ENCODE measurements around the gene PLA2G3.
A peak's percentile ranks its signal among the peaks of the same experiment; 100 is the strongest.
"Not testable (repeated sequence)": the region's sequence is repeated elsewhere in the genome, so short reads cannot be mapped to it uniquely, and the experiment has no call there.

PLA2G3 gene

DNA sequence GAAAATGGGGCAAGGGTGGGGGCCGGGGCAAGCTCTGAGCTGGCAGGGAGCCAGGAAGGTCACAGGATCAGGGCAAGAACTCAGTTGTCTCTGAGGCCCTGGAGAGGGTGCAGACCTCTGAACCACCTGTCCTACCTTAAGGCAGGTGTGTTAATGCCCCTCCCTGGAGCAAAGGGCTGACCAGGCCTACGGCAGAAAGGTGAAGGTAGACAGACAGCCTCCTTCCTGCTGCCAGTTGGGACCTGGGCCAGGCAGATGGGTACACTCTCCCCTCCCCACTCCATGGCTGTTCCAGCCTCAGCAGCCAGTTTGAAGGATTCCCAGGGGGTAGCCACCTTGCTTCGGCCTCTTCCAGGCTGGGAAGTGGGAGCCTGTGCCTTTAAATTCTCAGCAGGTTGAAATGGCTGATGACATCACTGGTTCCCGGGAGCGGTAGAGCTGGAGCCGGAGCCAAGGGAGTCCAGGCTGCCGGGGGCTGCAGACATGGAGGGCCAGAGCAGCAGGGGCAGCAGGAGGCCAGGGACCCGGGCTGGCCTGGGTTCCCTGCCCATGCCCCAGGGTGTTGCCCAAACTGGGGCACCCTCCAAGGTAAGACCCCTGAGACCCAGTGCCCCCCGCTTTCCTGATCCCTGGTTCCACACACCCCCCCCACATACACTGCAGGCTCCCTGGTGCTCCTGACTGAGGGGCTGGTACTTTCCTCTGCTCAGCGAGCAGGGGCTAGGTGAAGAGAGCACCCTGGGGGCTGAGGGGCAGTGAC lies 17.6 kb downstream of the PLA2G3 start, which contains the start of gene INPP5J:
Gene INPP5J, plus strand, starts transcription at position 435 of the 760 bp plus-strand sequence. Its CDS starts 49 bp downstream, at position 484.
- DNase-seq: no peak

DNA sequence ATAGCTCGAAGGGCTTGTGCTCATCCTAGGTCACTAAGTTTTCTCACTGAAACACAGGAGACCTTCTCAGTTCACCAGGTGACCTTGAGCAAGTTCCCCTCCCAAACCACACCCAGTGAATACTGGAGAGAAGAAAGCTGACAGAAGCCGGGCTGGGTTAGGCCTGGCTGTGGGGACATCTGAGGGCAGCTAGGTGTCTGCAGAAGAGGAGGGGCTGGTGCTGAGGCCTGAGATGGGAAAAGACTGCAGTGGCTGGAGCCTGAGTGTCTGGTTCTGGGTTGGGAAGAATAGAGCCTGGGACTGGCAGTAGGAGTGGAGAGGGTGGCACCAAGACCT lies 18.1 kb downstream of the PLA2G3 start:
- DNase-seq: no peak

DNA sequence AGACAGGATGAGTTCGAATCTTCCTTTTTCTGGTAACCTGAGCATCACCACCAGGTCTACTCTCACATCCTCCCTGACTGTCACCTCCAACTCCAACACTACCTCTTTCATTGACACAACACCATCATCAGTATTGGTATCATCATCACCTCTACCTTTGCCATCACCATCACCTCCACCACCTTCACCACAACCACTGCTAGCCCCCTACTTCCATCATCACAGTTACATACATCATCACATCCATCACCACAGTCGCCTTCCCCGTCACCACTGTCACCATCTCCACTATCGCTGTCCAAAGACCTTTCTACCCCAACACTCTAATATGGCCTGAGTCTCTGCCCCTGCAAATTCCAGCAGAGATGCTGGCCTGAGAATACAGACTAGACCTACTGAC lies 18.9 kb downstream of the PLA2G3 start:
- DNase-seq: no peak

DNA sequence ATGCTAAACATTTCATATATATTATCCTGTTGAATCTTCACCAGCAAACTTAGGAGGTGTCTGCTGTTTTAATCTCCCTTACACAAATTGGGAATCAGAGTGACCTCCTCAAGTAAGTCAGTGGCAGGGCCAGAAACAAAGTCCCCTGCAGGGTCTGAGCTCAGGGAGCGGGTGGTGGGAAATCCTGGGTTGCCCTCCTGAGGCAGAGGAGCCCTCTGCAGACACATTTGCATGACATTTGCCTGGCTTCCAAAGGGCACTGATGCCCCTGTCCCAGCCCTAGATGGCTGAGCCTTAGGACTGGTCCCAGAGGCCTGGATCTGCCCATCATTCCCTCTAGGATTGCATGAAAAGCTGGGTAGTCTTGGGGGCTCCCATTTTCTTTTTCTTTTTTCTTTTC lies 19.7 kb downstream of the PLA2G3 start:
- DNase-seq: no peak

DNA sequence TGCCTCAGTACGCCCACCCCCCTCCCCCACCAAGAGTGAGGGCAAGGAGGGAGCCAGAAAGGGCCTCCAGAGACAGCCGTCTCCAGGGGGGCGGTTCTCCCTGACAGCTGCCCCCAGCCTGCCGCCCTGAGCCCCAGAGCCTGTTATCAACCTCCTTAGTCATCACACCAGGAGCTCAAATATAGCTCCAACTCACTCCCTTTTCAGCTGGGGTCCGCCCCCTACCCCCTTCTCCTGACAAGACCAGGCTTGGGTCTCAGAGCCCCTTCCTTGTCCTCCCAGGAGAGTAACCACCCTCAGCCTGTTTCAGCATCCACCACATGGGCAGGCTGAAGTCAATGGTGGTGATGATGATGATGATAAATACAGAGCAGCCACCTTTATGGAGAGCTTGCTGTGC lies 20.1 kb downstream of the PLA2G3 start:
- DNase-seq: no peak

DNA sequence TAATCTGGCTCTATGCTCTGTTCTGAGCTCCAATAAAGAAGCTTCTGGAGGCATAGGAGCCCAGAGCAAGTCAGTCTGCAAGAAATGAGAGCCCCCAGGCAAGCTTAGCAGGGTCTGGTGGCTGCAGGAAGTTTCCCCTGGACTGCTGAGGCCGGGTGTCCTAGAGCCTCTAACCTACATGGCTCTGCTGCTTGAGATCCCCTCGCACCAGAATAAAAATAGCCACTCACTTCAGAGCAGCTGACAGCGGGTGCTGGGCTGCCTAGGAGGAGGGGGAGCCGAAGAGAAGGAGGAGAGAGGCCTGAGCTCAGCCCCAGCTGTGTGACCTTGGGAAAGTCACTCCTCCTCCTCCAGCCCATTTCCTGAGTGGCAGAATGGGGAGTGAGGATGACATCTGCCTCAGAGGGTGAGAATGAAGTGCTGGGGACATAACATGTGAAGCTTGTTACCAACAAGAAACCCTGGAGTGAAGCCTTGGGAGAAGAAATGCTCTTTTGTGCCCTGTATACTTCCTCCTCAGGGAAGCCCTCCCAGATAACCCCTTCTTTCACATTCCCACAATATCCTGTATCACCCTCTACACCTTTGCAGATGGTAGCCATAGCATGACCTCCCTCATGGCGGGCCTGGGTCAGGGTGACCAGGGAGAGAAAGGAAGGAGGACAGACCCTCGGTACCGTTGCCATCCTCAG lies 21.1 kb downstream of the PLA2G3 start:
- no peak for DNase-seq

DNA sequence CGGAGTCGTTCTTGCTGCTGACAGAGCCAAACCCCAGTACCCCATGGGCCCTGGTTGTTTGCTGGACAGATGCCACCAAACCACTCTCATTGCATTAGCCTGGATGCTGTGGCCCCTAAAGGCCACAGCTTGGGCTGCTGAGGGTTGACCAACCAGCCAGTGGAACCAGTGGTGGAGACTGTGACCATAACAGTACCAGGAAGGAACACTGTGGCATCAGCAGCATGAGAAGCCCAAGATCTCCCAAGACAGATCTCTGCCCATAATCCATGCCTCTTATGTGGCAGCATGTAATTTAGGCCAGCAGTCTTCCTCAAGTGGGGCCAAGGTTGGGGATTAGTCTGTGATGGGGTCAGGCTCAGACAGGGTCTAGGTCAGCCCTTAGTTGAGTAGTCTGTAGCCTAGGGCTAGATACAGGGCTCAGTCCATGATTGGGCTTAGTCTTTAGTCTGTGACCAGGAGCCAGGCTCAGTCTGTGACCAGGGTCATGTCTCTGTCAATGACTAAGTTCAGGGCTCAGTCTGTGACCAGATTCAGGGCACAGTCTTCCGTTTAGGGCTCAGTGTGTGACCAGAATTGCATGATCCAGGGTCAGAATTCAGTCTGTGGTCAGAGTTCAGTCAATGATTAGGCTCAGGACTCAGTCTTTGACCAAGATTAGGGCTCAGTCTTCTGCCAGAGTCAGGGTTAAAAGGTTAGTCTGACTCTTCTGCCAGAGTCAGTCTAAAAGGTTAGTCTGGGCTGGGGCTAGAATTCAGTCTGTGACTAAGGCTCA lies 22.1 kb downstream of the PLA2G3 start:
- DNase-seq: no peak

DNA sequence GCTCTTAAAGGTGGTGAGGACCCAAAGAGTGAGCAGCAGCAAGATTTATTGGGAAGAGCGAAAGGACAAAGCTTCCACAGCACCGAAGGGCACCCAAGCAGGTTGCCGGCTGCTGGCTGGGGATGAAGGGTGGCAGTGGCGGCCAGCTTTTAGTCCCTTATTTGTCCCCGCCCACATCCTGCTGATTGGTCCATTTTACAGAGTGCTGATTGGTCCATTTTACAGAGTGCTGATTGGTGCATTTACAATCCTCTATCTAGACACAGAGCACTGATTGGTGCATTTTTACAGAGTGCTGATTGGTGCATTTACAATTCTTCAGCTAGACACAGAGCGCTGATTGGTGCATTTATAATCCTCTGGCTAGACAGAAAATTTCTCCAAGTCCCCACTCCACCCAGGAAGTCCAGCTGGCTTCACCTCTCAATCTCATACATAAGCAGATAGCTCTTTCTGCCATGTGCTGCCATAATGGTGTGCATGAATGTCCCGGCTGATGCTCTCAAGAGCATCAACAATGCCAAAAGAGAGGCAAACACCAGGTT lies 27.7 kb downstream of the PLA2G3 start:
- not testable (repeated sequence) for DNase-seq

DNA sequence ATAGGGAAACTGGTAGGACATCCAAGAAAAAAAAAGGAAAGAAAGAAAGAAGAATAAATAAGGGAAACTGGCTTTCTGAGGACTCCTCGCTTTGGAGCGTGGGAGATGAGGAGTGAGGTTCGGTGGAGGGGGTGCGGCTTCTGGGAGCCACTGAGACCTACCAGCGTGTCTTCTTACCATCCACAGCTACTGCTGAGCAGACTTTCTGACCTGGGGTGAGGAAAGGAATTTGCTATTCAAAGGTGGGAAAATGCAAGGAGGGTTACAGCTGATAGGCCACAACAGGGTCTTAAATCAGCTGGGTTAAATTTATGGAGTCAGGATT lies 32.5 kb downstream of the PLA2G3 start:
- no peak for DNase-seq

DNA sequence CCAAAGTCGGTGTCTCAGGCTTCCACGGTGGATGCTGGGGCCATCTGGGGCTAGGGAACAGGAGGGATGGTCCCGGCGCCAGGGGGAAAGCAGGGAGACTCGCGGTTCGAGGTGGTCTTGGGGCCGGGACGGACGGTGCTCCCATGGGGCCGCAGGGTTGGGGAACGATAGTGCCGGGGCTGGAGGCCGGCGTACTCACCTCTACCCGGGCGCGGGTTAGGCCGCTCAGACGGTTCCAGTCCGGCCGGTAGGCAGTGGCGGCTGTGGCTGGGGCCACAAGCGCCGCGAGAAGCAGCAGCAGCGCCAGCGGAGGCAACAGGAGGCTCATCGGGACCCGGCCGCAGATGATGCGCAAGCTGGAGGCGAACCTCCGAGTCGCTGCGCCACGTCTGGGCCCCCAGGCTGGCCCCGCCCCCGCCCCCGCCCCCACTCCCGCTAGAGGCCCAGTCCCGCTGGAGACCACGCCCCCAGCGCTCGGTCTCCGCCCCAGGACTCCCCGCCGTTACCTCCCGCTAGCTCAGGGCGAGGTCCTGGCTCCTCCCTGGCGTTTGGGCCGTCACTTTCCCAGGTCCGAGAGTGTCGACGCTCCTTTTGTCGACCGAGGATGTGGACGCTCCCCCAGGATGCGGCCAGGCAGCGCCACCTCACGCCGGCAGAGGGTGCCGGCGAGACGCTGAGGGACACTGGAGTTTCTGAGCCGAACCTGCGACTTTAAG lies 33.0 kb downstream of the PLA2G3 start, which contains the start of gene SELENOM:
Gene SELENOM, minus strand, starts transcription at position 391 of the 716 bp plus-strand sequence. Its CDS starts 63 bp downstream, at position 328.
- DNase-seq: peak; percentile 95 to 97 (median 96)

DNA sequence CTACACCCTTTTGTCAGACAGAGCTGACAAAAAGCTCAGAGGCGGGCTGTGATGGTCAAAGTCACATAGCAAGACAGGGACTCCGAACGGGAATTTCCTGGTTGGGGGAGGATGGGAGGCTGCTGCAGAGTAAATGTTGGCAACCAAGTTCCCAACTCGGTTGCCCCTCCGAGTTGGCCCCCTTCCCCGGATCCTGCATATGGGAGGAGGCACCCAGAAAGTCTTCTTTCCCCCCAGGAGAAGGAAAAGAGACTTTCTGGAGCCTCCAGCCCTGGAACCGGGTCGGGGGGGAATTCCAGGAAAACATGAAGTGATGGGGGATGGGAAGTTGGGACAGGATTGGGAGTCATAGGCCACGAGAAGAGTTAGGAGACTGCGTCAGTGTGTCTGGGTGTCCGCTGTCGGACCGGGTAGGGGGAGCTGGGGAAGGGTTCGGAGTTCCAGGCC lies 33.6 kb downstream of the PLA2G3 start:
- DNase-seq: peak in 1 of 3 donors; percentile 6

DNA sequence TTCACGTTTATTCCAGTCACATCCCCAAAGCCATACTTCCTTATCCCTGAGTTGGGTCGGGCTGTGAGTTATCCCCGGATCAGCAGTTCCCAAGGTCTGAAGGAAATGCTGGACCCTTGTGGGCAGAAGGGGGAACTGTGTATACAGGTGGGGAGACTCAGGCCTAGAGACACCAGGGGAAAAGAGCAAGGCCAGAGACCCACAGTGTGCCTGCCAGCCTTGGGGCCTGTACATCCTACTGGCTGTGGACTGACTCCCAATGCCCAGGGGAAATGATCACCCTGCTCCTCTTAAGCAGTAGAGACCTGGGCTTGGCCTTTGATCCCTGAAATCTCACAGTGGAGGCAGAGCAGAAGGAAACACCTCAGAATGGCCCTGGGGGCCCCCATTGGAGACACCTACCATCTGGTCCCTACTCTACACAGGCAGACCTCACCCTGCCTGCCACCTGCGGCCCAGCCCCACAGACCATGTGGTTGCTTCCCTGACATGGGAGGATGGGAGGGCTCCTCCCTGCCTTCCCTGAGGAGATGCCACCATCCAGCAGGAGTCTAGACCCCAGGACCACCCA lies 34.2 kb downstream of the PLA2G3 start:
- no peak for DNase-seq

DNA sequence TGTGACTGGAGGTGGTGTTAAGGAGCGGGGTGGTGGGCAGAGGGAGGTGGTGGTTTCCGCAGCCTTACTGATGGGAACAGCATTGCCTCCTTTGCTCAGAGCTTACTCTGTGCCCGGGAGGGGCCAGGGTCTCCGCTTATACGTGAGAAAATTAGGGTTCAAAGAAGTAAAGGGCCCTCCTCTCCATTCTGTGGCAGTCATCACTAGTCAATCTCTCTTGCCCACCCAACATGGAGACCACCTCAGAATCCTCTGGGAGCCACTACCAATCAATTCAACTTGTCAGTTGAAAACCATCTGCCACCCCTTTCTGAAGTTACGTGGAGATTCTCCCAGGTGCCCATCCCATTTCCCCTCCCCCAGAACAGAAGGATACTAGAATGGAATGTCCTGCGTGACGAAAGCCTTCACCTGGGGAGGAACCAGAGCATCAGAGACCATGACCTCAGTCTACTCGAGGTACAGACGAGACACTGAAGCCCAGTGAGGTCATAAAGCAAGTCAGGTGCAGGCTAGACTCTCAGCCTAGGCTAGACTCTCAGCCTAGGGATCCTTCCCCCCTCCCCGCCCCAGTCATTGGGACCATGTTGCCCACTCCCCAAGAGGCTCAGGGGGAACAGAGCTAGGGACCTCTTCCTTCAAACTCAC lies 34.9 kb downstream of the PLA2G3 start:
- DNase-seq: no peak

DNA sequence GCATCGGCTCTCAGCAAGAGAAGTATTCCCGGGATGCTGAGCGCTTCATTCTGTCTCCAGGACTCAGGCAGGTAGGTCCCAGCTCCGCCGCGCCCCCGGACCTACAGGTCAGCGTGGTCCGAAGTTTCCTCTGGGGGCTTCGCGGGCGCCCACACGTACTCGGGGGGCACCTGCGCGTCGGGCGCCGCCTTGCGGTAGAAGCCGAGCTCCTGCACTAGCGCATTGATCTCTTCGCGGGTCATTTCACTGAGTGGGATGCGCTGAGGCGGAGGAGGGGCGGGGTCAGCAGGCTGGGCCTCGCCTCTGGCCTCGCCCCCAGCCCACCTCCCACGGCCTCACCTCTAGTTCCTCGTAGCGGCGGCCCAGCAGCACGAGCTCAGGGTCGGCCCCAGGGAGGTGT lies 35.4 kb downstream of the PLA2G3 start:
- no peak for DNase-seq

DNA sequence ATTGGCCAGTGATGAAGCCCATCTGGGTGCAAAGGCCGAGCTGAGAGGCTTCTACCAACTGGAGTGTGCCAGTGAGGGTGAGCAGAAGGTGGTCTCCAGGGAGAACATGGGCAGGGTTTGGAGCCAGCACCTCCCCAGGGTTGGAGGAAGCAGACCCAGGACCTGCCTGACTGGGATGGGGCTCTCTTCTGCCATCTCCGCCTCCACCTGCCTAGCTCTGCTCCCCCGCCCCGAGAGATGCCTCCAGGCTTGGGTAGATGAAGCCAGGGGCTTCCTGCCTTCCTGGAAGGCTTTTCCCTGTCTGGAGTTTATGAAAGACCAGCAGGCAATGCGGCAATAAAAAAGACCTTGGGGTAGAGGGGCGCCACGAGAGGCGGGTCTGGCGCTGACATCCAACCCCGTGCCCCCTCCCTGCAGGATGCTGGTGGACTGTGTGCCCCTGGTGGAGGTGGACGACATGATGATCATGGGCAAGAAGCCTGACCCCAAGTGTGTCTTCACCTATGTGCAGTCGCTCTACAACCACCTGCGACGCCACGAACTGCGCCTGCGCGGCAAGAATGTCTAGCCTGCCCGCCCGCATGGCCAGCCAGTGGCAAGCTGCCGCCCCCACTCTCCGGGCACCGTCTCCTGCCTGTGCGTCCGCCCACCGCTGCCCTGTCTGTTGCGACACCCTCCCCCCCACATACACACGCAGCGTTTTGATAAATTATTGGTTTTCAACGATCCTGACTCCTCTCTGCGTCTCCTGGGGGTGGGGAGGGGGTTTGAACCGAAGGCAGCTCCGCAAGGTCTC lies 36.2 kb downstream of the PLA2G3 start:
- no peak for DNase-seq

DNA sequence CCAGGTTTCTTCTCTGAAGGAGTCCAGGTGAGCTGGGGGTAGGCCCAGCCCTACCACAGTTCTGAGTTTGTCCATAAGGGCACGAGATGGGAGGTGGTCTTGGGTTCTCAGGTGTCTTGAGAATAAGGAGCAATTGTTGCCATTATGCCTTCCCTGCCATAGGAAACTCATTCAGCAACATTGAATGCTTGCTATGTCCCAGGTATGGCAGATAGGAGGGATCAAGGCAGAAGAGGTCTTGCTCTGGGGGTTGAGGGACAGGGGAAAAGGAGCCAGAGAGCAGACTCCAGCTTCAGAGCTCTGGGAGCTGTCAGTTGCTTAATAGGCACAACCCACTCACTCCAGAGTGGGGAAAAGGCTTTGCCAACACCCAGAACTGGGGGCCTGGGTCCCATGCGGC lies 37.2 kb downstream of the PLA2G3 start:
- DNase-seq: no peak

DNA sequence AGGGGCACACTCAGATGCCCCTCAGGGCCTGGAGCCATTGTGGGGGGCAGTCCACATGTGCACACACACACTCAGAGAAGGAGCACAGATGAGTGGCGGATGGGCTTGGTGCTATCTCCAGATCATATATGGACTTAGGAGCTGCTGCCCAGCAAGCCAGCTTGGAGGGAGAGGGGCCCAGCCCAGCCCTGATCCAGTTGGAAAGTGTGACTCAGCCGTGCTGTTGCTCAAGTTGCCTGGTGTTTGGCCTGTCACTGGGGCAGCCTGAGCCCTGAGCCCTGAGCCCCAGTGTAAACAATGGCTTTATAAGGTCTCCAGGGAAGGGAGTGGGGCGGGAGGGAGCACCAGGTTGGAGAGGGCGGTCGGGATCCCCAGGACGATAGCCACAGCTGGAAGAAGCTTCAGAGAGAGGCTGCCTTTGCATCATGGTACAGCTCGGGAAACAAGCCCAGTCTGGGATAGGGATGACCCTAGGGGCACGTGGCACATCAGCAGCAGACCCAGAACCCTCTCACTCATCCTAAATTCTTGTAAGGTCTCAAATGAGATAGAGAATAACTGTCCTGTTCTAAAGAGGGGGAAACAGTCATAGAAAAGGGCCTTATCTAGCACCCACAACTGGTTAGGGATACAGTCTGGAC lies 37.7 kb downstream of the PLA2G3 start:
- peak in 2 of 3 donors; percentile 33 to 36 for DNase-seq

DNA sequence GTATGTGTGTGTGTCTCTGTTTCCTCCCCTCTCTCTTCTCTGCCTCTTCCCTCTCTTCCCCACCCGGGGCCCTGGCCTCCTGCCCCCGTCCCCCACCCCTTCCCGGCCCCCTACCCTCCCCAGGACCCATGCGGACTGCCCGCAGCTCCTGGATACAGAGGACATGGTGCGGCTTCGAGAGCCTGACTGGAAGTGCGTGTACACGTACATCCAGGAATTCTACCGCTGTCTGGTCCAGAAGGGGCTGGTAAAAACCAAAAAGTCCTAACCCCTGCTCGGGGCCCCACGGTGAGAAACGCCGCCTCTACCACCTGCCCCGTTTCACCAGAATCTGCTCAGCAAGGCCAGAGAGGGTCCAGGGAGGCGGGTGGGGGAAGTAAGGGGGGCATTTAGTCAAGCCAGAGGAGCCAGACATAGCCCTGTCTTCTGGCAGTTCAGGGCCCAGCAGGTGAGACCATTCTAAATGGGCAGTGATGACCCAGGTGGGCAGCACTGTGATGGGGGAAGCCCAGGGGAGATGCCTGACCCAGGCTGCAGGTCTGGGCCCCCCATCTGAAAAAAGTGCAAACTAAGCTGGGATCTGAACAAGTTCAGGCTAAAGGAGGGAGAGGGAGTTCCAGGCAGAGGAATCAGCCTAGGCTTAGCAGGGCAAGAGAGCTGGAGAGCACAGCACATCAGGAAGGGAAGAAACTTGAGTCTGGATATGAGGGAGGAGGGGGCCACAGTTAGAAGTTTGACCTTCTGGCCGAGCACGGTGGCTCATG lies 39.4 kb downstream of the PLA2G3 start:
- no peak for DNase-seq
